CD4-positive, alpha-beta T cell treated with Interleukin-12 subunit alpha and Interleukin-12 subunit beta, for 1 hour (primary cell): ENCODE data around the gene ERC1.
"Not testable (repeated sequence)": the region's sequence is repeated elsewhere in the genome, so short reads cannot be mapped to it uniquely, and the experiment has no call there.

ENCODE experiments used
- DNase-seq: peaks from one replicate; pipeline ENCODE4 v3.0.0-alpha.2; 2020

The ERC1 gene

DNA sequence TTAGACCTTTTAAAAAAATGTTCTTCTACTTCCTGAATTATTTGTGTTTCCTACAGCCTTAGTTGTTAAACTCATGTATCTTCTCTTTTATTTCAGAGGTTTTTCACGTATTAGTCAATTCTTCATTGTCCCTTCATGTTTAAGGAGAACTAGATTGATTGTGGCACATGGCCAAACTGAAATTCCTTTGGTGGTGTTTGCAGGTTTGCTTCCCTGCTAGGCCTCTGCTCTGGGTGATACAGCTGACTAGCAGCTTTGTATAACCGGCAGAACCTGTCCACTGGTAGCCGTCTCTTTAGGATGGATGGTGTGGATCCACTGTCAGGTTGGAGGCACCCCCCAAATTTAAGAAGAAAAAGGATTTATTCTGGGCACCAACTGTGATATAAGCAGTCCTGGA lies 341.3 kb downstream of the ERC1 start:
- DNase-seq, result no peak

DNA sequence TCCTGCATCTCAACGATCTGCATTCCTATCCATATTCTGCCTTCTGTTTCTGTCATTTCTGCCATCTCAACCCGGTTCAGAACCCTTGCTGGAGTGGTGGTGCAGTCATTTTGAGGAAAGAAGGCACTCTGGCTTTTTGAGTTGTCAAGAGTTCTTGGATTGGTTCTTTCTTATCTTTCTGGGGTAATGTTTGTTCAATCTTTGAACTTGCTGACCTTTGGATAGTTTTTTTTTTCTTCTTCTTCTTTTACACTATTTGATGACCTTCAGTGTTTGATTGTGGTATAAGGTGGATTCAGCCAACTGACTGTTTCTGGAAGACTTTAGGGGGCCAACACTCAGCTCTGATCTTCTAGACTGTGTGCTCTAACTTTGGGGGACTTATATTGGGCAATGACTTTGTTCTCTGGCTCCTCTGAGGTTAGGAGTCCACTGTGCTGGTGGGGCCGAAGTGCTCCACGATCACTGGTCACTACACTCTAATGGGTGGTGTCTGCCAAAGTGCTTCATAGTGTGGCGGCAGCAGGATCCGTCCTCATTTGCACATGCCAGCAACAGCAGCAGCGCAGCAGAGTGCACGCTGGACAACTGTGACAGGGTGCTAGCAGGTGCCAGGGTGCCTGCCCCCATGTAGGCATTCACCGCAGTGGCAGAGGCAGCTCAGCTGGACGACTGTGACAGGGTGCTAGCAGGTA lies 347.6 kb downstream of the ERC1 start:
- DNase-seq, result no peak

DNA sequence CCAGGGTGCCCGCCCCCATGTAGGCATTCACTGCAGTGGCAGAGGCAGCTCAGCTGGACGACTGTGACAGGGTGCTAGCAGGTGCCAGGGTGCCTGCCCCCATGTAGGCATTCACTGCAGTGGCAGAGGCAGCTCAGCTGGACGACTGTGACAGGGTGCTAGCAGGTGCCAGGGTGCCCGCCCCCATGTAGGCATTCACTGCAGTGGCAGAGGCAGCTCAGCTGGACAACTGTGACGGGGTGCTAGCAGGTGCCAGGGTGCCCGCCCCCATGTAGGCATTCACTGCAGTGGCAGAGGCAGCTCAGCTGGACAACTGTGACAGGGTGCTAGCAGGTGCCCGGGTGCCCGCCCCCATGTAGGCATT lies 348.1 kb downstream of the ERC1 start:
- DNase-seq, result not testable (repeated sequence)

DNA sequence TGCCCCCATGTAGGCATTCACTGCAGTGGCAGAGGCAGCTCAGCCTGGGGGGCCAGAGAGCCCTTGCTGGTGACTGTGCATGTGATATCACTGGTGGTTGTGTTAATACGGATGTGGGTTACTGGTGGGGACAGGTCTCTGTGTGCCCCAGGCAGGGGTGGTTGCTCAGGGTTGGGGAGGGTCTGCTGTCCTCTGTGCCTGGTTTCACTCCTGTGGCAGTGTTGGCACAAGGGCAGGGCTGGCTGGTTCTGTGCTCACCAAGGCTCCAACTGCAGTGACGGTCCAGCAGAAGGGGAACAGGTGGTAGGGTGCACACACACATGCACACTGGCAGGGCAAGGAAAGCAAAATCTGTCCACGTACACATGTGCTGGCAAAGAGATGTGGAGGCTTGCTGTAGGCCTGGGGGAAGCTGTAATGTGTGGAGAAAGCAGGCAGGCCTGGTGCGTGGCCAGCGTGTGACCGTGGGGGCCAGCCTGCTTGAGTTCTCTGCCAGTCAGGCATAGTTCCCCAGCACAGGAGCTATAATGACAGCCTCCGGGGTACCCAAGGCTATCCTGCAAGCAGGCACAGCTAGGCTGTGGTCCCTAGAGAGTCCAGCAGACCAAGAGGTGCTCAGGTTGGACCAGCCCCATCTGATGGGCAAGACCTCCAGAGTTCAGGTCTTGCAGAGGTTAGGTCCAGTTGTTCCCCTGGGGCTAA lies 348.7 kb downstream of the ERC1 start:
- DNase-seq, result no peak

GRCh38 chr12:1341270-1341669 lies 350.2 kb downstream of the ERC1 start:
- not testable (repeated sequence) for DNase-seq

GRCh38 chr12:1343422-1343821 lies 352.4 kb downstream of the ERC1 start:
- DNase-seq, result no peak

- no peak for DNase-seq
These were observed 353.2 kb downstream of the ERC1 start for GRCh38 chr12:1344245-1344644.

- no peak for DNase-seq
These were observed 355.1 kb downstream of the ERC1 start for GRCh38 chr12:1346126-1346525.

DNA sequence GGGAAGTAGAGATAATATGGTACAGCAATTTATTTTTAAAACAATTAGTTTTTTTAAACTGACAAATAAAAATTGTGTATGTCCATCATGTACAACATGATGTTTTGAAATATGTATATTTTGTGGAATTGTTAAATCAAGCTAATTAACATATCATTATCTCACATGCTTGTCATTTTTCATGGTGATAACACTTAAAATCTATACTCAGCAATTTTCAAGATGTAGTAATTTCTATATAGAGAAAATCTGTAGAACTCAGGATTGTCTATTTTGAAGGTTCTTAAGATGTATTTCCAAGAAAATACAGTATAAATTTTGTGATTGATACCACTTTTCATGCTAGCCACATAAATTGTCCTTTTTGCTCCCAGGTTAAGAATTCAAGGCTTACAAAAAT lies 356.3 kb downstream of the ERC1 start:
- DNase-seq, result no peak

DNA sequence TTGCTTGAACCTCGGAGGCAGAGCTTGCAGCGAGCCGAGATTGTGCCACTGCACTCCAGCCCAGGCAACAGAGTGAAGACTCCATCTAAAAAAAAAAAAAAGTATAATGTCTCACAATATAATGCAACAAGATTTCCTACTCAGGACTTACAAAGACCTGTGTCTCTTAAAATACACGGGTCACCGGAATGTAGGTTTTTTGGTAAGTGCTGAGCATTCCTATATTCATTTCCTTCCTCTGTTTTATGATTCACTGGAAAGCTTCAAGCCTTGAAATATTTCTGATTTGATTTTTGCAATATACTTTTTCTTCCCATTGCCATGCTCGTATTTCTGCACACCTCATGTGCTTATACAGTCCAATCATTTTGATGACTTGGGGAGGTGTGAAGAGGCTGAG lies 357.6 kb downstream of the ERC1 start:
- no peak for DNase-seq

DNA sequence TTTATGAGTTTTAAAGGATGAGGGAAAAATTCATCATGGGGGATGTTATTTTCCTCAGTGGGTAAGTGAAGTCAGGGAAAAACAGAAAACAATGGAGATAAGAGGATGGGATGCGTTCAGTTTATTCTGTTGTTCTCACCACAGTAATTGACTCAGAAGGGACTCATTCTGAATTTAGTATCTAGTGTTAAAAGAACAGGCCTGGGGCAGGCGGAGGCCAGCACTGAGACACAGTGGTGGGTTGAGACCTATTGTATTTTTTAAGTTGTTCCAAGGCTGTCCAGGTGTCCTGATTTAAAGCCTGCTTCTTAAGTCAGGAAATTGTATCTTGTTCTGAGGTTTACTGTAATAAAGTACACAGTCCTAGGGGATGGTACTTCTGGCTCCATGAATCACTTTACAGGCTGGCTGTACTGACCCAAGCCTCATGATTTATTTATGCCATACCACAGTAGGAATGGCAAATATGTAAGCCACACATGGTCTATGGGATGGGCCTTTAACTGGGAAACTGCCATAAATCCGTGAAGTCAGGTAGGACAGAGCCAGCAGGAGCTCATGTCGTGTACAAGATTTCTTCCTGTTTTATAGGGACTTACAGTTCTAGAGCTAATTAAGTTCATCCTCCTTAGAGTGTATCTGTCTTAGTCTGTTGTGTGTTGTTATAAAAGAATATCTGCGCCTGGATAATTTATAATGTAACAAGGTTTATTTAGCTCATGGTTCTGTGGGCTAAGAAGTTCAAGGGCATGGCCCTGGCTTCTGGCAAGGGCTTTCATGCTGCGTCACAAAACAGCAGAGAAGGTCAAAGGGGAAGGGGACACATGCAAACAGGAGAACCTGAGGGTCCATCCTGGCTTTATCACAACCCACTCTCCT lies 359.3 kb downstream of the ERC1 start:
- DNase-seq, result no peak

DNA sequence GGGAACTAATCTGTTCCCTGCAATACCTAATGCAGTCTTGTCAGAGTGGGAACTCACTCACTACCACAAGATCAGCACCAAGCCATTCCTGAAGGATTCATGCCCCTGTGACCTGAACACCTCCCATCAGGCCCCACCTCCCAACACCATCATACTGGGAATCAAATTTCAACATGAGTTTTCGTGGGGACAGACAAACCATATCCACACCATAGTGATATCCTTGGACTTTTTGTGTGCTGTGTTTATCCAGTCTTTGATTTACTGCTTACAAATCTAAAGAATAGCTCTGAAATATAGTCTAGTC lies 359.9 kb downstream of the ERC1 start:
- DNase-seq, result no peak

- DNase-seq, result no peak
These were observed 360.9 kb downstream of the ERC1 start for GRCh38 chr12:1351926-1352325.

DNA sequence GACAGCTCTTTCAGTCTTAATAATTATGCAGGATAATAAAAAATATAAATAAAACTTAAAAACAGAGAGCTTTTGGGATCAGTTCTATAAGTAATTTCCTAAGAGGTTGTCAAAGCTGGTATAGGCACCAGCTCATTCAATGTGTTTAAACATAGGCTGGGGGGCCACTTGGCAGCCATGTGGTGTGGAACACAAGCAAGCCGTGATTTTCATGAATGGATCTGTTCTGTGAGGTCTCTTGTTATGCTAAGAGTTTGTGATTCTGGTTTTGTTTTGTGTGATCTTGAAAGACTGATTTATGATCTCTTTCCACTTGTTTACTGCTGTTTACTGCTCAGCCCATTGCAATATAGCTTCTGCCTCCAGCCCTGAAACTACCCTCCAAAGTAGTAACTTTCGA lies 362.4 kb downstream of the ERC1 start:
- no peak for DNase-seq

DNA sequence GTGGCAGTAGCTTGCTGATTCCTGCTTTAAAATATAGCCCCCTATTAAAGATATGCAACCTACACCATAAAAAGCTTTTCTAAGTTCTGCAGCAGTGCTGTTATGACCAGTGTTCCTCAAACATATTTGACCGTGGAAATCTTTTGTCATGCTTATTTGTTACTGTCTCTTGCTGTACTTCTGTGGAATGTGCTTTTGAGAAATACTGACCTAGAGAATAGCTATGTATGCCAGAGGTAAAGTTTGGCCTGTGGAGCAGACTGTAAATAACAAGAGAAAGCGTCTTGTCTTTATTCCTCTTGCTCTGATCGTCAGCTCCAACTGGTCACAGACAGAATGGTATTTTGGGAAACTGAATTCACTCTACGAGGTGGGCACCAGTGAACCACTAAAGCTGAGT lies 364.4 kb downstream of the ERC1 start:
- DNase-seq, result no peak

- DNase-seq, result not testable (repeated sequence)
These were observed 364.8 kb downstream of the ERC1 start for GRCh38 chr12:1355871-1356270.

DNA sequence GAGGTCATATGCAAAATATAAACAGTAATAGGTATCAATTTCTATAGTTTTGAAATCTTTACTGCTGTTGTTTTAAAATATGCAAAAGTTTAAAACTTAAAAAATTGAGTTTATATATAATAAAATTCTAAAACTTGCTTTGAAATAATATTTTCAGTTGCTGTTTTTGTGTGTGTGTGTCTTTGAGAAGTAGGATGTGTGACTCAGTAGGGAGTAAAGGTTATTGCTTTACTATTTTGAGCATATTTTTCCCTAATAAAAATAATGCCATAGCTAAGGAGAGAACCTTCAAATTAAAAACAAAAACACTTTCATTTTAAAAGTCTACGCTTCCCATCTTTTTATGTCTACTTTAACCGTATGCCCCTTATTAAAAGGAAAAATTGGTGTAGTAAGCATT lies 365.3 kb downstream of the ERC1 start:
- no peak for DNase-seq

DNA sequence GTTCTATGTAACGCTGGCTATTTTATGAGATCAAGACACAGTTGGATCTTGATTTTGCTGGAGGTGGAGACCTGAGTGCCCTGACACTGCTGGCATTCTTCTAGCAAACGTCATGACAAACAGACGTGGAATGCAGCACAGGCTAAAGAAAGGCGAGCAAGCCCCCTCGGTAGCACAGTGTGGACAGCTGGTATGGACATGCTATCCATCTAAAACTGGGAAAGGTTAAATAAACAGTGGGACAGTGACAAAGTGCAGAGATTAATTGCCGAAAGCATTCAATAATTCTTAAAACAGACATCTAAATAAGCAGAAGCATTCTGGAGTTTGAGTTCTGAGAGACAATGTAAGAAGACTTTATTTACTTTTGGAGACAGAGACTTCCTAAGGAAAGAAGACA lies 366.1 kb downstream of the ERC1 start:
- DNase-seq, result no peak

DNA sequence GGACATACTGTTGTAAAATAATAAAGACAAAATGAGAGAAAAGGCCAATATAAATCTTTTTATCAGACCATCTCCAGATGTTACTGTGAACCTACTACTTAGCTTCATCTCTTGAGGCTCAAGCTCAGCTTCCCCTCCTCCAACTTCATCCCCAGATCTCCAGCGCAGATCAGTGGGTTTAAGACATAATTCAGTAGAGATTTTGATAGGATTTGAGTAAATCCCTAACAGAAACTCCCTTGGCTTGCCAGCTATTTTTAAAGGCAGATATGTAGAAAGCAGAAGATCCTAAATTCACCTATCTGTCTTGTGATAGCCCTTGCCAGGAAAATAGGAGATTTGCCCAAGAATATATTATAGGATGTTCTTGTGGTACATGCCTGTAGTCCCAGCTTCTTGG lies 366.7 kb downstream of the ERC1 start:
- no peak for DNase-seq

DNA sequence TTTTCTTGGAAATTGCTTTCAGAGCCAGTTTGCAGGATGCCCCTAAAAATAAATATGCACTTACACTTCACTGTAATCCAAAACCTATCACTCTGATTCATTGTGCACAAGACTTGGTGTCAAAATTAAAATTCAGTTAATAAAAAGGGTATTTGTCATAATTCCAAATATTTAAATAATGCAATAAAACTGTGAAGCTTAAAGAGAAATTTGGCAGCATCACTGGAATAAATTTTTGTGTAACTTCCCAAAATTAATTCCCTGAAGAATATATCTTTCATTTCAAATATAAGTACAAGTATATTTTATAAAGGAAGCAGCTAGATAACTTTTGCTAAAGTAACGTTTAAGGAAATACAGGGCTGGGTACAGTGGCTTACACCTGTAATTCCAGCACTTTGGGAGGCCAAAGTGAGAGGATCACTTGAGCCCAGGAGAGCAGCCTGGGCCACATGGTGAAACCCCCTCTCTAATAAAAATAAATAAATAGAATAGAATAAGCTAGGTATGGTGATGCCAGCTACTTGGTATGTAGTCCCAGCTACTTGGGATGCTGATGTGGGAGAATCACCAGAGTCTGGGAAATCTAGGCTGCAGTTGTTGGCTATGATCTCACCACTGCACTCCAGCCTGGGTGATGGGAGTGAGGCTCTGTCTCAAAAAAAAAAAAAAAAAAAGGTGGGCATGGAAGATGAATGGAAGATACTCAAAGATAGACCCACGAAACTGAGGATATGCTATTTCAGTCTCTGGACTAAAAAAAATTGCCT lies 369.6 kb downstream of the ERC1 start:
- no peak for DNase-seq

GRCh38 chr12:1362143-1362662 lies 371.2 kb downstream of the ERC1 start:
- DNase-seq, result no peak

GRCh38 chr12:1365703-1366102 lies 374.7 kb downstream of the ERC1 start:
- no peak for DNase-seq
